ENCODE results near the gene CCNB2. TPM values are rescaled to one million over a fixed set of nuclear protein-coding genes. Genes with fewer than 3 reads are reported as not detected.
"Not testable (repeated sequence)": the region's sequence is repeated elsewhere in the genome, so short reads cannot be mapped to it uniquely, and the experiment has no call there.

CCNB2 gene
- total RNA-seq, 2 donors from 2014 or later = 77.5 to 87.2 TPM

GRCh38 chr15:59160880-59161593 lies 56.1 kb downstream of the CCNB2 start:
- H3K4me3 ChIP-seq (ENCODE audit: low read length) = no peak overlapping the region
- 84 to 85% methylated on average over 21 to 23 of the region's 23 CpGs for WGBS, 2 experiments (ENCODE audit: insufficient coverage in 1 of 2, insufficient read length in 1 of 2)
- H3K27ac ChIP-seq (ENCODE audit: low read depth, low read length) = no peak overlapping the region
- no peak overlapping the region for H3K9ac ChIP-seq (ENCODE audit: extremely low read depth, low read length, poor library complexity, severe bottlenecking)
- no peaks in the 10 kb centered on the region for H3K27me3 ChIP-seq (ENCODE audit: control insufficient read depth, insufficient read depth, low read length, poor library complexity, severe bottlenecking)
- H3K4me3 Mint-ChIP-seq = no peak overlapping the region
- no peaks in the 10 kb centered on the region for H3K4me1 ChIP-seq (ENCODE audit: control insufficient read depth, insufficient read depth, low read length)
- H3K9me3 Mint-ChIP-seq = no peaks in the 10 kb centered on the region
- H3K27ac Mint-ChIP-seq = no peak overlapping the region
- peaks cover 26% of the 10 kb centered on the region for H3K36me3 ChIP-seq (ENCODE audit: control insufficient read depth, insufficient read depth, low read length)
- TF ChIP-seq, protein P1, sequence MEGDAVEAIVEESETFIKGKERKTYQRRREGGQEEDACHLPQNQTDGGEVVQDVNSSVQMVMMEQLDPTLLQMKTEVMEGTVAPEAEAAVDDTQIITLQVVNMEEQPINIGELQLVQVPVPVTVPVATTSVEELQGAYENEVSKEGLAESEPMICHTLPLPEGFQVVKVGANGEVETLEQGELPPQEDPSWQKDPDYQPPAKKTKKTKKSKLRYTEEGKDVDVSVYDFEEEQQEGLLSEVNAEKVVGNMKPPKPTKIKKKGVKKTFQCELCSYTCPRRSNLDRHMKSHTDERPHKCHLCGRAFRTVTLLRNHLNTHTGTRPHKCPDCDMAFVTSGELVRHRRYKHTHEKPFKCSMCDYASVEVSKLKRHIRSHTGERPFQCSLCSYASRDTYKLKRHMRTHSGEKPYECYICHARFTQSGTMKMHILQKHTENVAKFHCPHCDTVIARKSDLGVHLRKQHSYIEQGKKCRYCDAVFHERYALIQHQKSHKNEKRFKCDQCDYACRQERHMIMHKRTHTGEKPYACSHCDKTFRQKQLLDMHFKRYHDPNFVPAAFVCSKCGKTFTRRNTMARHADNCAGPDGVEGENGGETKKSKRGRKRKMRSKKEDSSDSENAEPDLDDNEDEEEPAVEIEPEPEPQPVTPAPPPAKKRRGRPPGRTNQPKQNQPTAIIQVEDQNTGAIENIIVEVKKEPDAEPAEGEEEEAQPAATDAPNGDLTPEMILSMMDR (conservative IDR thresholded peaks at IDR 0.05) = peak; percentile 85
- no peaks in the 10 kb centered on the region for H3K4me1 Mint-ChIP-seq
- H3K9me3 ChIP-seq (ENCODE audit: control insufficient read depth, low read length) = no peaks in the 10 kb centered on the region
- DNase-seq = peak; percentile 91
- H3K27me3 Mint-ChIP-seq (ENCODE audit: insufficient read depth) = no peaks in the 10 kb centered on the region
- peaks cover 32% of the 10 kb centered on the region for H3K36me3 Mint-ChIP-seq (ENCODE audit: low read depth)

DNA sequence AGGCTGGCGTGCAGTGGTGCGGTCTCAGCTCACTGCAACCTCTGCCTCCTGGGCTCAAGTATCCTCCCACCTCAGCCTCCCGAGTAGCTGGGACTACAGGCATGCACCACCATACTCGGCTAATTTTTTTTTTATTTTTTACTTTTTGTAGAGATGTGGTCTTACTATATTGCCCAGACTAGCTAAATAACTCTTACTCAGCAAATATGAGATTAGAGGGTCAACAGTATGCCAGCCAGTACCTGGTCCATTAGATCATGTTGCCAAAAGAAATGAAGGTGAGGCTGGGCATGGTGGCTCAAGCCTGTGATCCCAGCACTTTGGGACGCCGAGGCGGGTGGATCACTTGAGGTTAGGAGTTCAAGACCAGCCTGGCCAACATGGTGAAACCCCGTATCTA lies 57.1 kb downstream of the CCNB2 start:
- H3K4me3 Mint-ChIP-seq = not testable (repeated sequence)
- peaks cover 30% of the 10 kb centered on the region for H3K36me3 Mint-ChIP-seq (ENCODE audit: low read depth)

GRCh38 chr15:59165726-59166125 lies 60.8 kb downstream of the CCNB2 start:
- H3K4me3 Mint-ChIP-seq = no peak overlapping the region
- TF ChIP-seq, protein P1 (conservative IDR thresholded peaks at IDR 0.05) = no peak
- WGBS, 2 experiments (ENCODE audit: insufficient coverage in 1 of 2, insufficient read length in 1 of 2) = 93 to 94% methylated on average over 3 of the region's 3 CpGs

More for the DNA sequence above, 57.1 kb downstream of the CCNB2 start:
- not testable (repeated sequence) for H3K27me3 Mint-ChIP-seq (ENCODE audit: insufficient read depth); H3K9ac ChIP-seq (ENCODE audit: extremely low read depth, low read length, poor library complexity, severe bottlenecking); H3K27ac ChIP-seq (ENCODE audit: low read depth, low read length); H3K27ac Mint-ChIP-seq; H3K4me3 ChIP-seq (ENCODE audit: low read length); H3K9me3 ChIP-seq (ENCODE audit: control insufficient read depth, low read length); H3K27me3 ChIP-seq (ENCODE audit: control insufficient read depth, insufficient read depth, low read length, poor library complexity, severe bottlenecking); H3K4me1 ChIP-seq (ENCODE audit: control insufficient read depth, insufficient read depth, low read length); H3K9me3 Mint-ChIP-seq; DNase-seq; H3K4me1 Mint-ChIP-seq
- WGBS, 2 experiments (ENCODE audit: insufficient coverage in 1 of 2, insufficient read length in 1 of 2) = 90 to 97% methylated on average over 4 to 8 of the region's 8 CpGs
- peaks cover 26% of the 10 kb centered on the region for H3K36me3 ChIP-seq (ENCODE audit: control insufficient read depth, insufficient read depth, low read length)

More at GRCh38 chr15:59165726-59166125, 60.8 kb downstream of the CCNB2 start:
- no peaks in the 10 kb centered on the region for H3K9me3 Mint-ChIP-seq
- no peaks in the 10 kb centered on the region for H3K27me3 Mint-ChIP-seq (ENCODE audit: insufficient read depth)
- Histone ChIP-seq H3K4me1 (ENCODE audit: control insufficient read depth, insufficient read depth, low read length) (peaks cover 3% of the 10 kb centered on the region), H3K9me3 (ENCODE audit: control insufficient read depth, low read length) (no peaks in the 10 kb centered on the region), H3K27ac (ENCODE audit: low read depth, low read length) (no peak overlapping the region), H3K27me3 (ENCODE audit: control insufficient read depth, insufficient read depth, low read length, poor library complexity, severe bottlenecking) (no peaks in the 10 kb centered on the region), H3K9ac (ENCODE audit: extremely low read depth, low read length, poor library complexity, severe bottlenecking) (no peak overlapping the region), H3K4me3 (ENCODE audit: low read length) (no peak overlapping the region), H3K36me3 (ENCODE audit: control insufficient read depth, insufficient read depth, low read length) (peaks cover 17% of the 10 kb centered on the region)
- peak; percentile 24 for DNase-seq
- peak overlapping the region; percentile 44 for H3K27ac Mint-ChIP-seq
- H3K36me3 Mint-ChIP-seq (ENCODE audit: low read depth) = peaks cover 17% of the 10 kb centered on the region
- H3K4me1 Mint-ChIP-seq = peaks cover 15% of the 10 kb centered on the region

All from endodermal cell (in vitro differentiated cells).